ENCODE measurements around the gene TEKT2.

The TEKT2 gene

DNA sequence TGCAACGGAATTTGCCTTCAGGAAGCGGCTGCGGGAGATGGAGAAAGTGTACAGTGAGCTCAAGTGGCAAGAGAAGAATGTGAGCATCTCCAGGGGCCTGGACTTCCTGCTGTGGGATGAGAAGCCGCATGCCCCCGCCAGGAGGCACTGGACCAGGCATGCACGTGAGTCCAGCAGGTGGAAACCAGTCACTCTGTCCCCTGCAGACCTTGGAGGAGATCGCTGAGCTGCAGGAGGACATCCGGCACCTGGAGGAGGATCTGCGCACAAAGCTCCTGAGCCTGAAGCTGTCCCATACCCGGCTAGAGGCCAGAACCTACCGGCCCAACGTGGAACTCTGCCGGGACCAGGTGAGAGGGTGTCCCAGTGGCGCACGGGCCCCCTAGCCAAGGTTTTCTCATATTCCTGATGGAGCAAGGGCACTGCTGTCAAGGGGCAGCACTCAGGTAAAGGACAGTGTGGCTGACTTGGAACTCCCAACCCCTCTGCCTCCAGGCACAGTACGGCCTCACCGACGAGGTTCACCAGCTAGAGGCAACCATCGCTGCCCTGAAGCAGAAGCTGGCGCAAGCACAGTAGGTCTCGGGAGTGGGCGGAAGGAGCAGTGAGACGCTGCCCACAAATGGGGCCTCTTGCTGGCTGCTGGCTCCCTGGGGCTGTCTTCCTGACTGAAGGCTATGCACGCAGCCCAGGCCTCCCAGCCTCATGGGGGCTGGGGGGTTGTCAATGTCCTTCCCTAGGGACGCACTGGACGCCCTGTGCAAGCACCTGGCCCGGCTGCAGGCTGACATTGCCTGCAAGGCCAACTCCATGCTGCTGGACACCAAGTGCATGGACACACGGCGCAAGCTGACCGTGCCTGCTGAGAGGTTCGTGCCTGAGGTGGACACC lies 3.6 kb downstream of the TEKT2 start:
- no peaks in the 10 kb centered on the region for H4K20me1 ChIP-seq (ENCODE audit: control insufficient read depth, insufficient read depth, low read depth, low read length)
- no peak for TF ChIP-seq CTCF (IDR thresholded peaks at IDR 0.05; ENCODE audit: low read depth, low read length, poor library complexity, severe bottlenecking)
- TF ChIP-seq EZH2phosphoT487 (IDR thresholded peaks at IDR 0.05; ENCODE audit: borderline replicate concordance, low read length), result no peak
- H3K4me3 ChIP-seq (ENCODE audit: low read length), result no peak overlapping the region
- no peaks in the 10 kb centered on the region for H3K9me3 ChIP-seq (ENCODE audit: control insufficient read depth, insufficient read depth, low read length)
- H3F3A ChIP-seq (ENCODE audit: control insufficient read depth, insufficient read depth), result no peaks in the 10 kb centered on the region
- H3K79me2 ChIP-seq (ENCODE audit: control insufficient read depth, low read length), result peaks cover 26% of the 10 kb centered on the region
- H3K27ac ChIP-seq (ENCODE audit: low read depth, low read length), result no peak overlapping the region
- peaks cover 17% of the 10 kb centered on the region for H3K27me3 ChIP-seq (ENCODE audit: control insufficient read depth, low read length)
- peaks cover 23% of the 10 kb centered on the region for H3K4me1 ChIP-seq (ENCODE audit: control insufficient read depth, low read length)
- H3K9me2 ChIP-seq (replicated peaks; ENCODE audit: control insufficient read depth, low read length), result no peaks in the 10 kb centered on the region
- no peak overlapping the region for H3K4me2 ChIP-seq (ENCODE audit: low read length)
- H3K36me3 ChIP-seq (ENCODE audit: control insufficient read depth, low read length), result peaks cover 23% of the 10 kb centered on the region

- TF ChIP-seq EZH2phosphoT487 (IDR thresholded peaks at IDR 0.05; ENCODE audit: borderline replicate concordance, low read length), result no peak
- TF ChIP-seq CTCF (IDR thresholded peaks at IDR 0.05; ENCODE audit: low read depth, low read length, poor library complexity, severe bottlenecking), result no peak
- no peak overlapping the region for H3K27ac ChIP-seq (ENCODE audit: low read depth, low read length)
- peaks cover 26% of the 10 kb centered on the region for H3K79me2 ChIP-seq (ENCODE audit: control insufficient read depth, low read length)
- H3K27me3 ChIP-seq (ENCODE audit: control insufficient read depth, low read length), result peaks cover 17% of the 10 kb centered on the region
- no peaks in the 10 kb centered on the region for H3K9me2 ChIP-seq (replicated peaks; ENCODE audit: control insufficient read depth, low read length)
- H3K9me3 ChIP-seq (ENCODE audit: control insufficient read depth, insufficient read depth, low read length), result no peaks in the 10 kb centered on the region
- H3K4me3 ChIP-seq (ENCODE audit: low read length), result peak overlapping the region; percentile 92
- H3K36me3 ChIP-seq (ENCODE audit: control insufficient read depth, low read length), result peaks cover 31% of the 10 kb centered on the region
- peak overlapping the region; percentile 79 for H3K4me2 ChIP-seq (ENCODE audit: low read length)
- H3K4me1 ChIP-seq (ENCODE audit: control insufficient read depth, low read length), result peaks cover 23% of the 10 kb centered on the region
- H3F3A ChIP-seq (ENCODE audit: control insufficient read depth, insufficient read depth), result no peaks in the 10 kb centered on the region
- H4K20me1 ChIP-seq (ENCODE audit: control insufficient read depth, insufficient read depth, low read depth, low read length), result no peaks in the 10 kb centered on the region
These were observed 4.3 kb downstream of the TEKT2 start for GRCh38 chr1:36088265-36088576.

DNA sequence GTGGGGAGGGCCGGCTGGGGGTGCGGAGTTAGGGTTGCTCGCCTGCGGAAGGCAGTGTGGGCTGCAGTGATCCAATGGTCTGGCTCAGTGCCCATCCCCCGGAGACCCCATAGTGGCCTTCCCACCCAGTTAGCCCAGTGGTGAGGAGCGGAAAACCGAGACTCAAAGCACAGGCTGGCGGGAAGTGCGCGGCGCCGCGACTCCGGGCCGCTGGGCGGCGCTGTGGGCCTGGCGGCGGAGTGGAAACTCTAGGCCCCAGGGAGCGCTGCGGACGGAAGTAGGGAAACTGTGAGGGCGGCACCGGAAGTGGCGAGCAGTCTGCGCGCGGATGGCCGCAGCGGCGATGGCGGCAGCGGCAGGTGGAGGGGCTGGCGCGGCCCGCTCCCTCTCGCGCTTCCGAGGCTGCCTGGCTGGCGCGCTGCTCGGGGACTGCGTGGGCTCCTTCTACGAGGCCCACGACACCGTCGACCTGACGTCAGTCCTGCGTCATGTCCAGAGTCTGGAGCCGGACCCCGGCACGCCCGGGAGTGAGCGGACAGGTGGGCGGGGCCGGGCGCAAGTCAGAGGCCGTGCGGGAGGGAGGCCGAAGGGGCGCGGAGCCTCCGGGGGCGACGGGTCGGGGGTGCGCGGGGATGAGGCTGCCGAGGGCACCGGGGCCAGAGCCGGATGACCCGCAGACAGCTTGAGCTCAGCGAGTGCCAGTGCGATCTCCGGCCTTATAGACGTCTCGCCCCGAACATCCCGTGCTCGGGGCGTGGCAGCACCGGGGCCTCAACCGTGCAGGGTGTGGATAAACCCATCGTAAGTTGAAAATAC lies 4.9 kb downstream of the TEKT2 start, which contains the start of gene ADPRS:
Gene ADPRS, plus strand, starts transcription at position 316 of the 816 bp plus-strand sequence. Its CDS starts 13 bp downstream, at position 329.
- Histone ChIP-seq H3K79me2 (ENCODE audit: control insufficient read depth, low read length) (peaks cover 26% of the 10 kb centered on the region), H3K4me2 (ENCODE audit: low read length) (peak within 1 kb of the TSS; percentile 79), H3K4me1 (ENCODE audit: control insufficient read depth, low read length) (peaks cover 23% of the 10 kb centered on the region), H3K4me3 (ENCODE audit: low read length) (peak within 1 kb of the TSS; percentile 92), H4K20me1 (ENCODE audit: control insufficient read depth, insufficient read depth, low read depth, low read length) (no peaks in the 10 kb centered on the region), H3F3A (ENCODE audit: control insufficient read depth, insufficient read depth) (no peaks in the 10 kb centered on the region), H3K9me2 (replicated peaks; ENCODE audit: control insufficient read depth, low read length) (no peaks in the 10 kb centered on the region), H3K36me3 (ENCODE audit: control insufficient read depth, low read length) (peaks cover 36% of the 10 kb centered on the region), H3K9me3 (ENCODE audit: control insufficient read depth, insufficient read depth, low read length) (no peaks in the 10 kb centered on the region), H3K27me3 (ENCODE audit: control insufficient read depth, low read length) (peaks cover 13% of the 10 kb centered on the region), H3K27ac (ENCODE audit: low read depth, low read length) (no peak within 1 kb of the TSS)
- TF ChIP-seq CTCF (IDR thresholded peaks at IDR 0.05; ENCODE audit: low read depth, low read length, poor library complexity, severe bottlenecking) (peak; percentile 97), EZH2phosphoT487 (IDR thresholded peaks at IDR 0.05; ENCODE audit: borderline replicate concordance, low read length) (no peak)
